IMR-90 (cell line): ENCODE data around the gene SPRED2. TPM values are rescaled to one million over a fixed set of nuclear protein-coding genes. Genes with fewer than 3 reads are reported as not detected.

ENCODE experiments used
- ATAC-seq: fragments of 200-7000 bp; cut with Tn5 transposase; 2 replicates; pipeline ENCODE4 v1.9.1; 2020; ENCODE audit warnings: low read depth, mild to moderate bottlenecking, moderate library complexity
- BruUV-seq: library from RNA; stranded (reverse); fragments of 400-500 nt; replicated peaks from 2 replicates; lab custom pipeline; 2021; lab: Mats Ljungman, UMichigan
- CTCF ChIA-PET: fragments of 300-600 bp; formaldehyde crosslinking; extraction: SDS; loops from one replicate; lab custom pipeline; 2021; ENCODE audit warnings: antibody characterized with exemption; lab: Yijun Ruan, JAX
- POLR2A ChIA-PET: fragments of 300-600 bp; sonication (Branson Sonifier 250); formaldehyde crosslinking; loops from one replicate; lab custom pipeline; 2022; ENCODE audit warnings: antibody characterized with exemption; ENCODE audit not compliant: unreplicated experiment; lab: Charles Lee
- DNase-seq: peaks from one replicate; pipeline ENCODE4 v3.0.0; 2013
- H2AFZ ChIP-seq: replicated peaks from 2 replicates; pipeline ENCODE3; 2013; ENCODE audit warnings: low read length, mild to moderate bottlenecking; ENCODE audit not compliant: poor library complexity
- H2AK5ac ChIP-seq: 2 replicates; pipeline ENCODE4 v1.6.1; 2013; ENCODE audit warnings: low read depth, low read length, inconsistent platforms
- H2AK9ac ChIP-seq: replicated peaks from 2 replicates; pipeline ENCODE3; 2013; ENCODE audit warnings: mild to moderate bottlenecking, low read depth, low read length, moderate library complexity; ENCODE audit not compliant: poor library complexity
- H2BK120ac ChIP-seq: 2 replicates; pipeline ENCODE4 v1.6.1; 2013; ENCODE audit warnings: low read depth, low read length, inconsistent platforms
- H2BK15ac ChIP-seq: 3 replicates; pipeline ENCODE4 v1.6.1; 2013; ENCODE audit warnings: low read depth, low read length, inconsistent platforms
- H2BK20ac ChIP-seq: 2 replicates; pipeline ENCODE4 v1.6.1; 2013; ENCODE audit warnings: low read depth, mild to moderate bottlenecking, inconsistent platforms, low read length, moderate library complexity
- H2BK5ac ChIP-seq: 2 replicates; pipeline ENCODE4 v1.6.1; 2013; ENCODE audit warnings: mild to moderate bottlenecking, low read depth, low read length, inconsistent platforms; ENCODE audit not compliant: poor library complexity, severe bottlenecking
- H3K14ac ChIP-seq: replicated peaks from 2 replicates; pipeline ENCODE4 v1.6.1; 2013; ENCODE audit warnings: low read depth, low read length, inconsistent platforms
- H3K18ac ChIP-seq: 2 replicates; pipeline ENCODE4 v1.6.1; 2013; ENCODE audit warnings: low read depth, low read length, control low read depth
- H3K23ac ChIP-seq: 2 replicates; pipeline ENCODE4 v1.6.1; 2013; ENCODE audit warnings: low read depth, low read length, inconsistent platforms
- H3K27ac ChIP-seq: 2 replicates; pipeline ENCODE4 v1.5.1; 2013; ENCODE audit warnings: mild to moderate bottlenecking, control low read depth, low read length; ENCODE audit not compliant: insufficient read depth
- H3K27me3 ChIP-seq: 2 replicates; pipeline ENCODE4 v1.6.1; 2013; ENCODE audit warnings: low read length; ENCODE audit not compliant: control insufficient read depth, insufficient read depth
- H3K36me3 ChIP-seq: 2 replicates; pipeline ENCODE4 v1.6.1; 2013; ENCODE audit warnings: low read length, mixed read lengths; ENCODE audit not compliant: control insufficient read depth, insufficient read depth
- H3K4ac ChIP-seq: 2 replicates; pipeline ENCODE4 v1.6.1; 2013; ENCODE audit warnings: low read depth, low read length, inconsistent platforms
- H3K4me1 ChIP-seq: 2 replicates; pipeline ENCODE4 v1.6.1; 2013; ENCODE audit warnings: low read length, mixed read lengths; ENCODE audit not compliant: control insufficient read depth, insufficient read depth
- H3K4me2 ChIP-seq: 2 replicates; pipeline ENCODE4 v1.6.1; 2013; ENCODE audit warnings: low read depth, mild to moderate bottlenecking, control low read depth, low read length, moderate library complexity
- H3K4me3 ChIP-seq: 2 replicates; pipeline ENCODE4 v1.5.1; 2013; ENCODE audit warnings: low read depth, mild to moderate bottlenecking, control low read depth, low read length, moderate library complexity; ENCODE audit not compliant: insufficient read depth
- H3K56ac ChIP-seq: 2 replicates; pipeline ENCODE4 v1.6.1; 2013; ENCODE audit warnings: low read length, inconsistent platforms; ENCODE audit not compliant: insufficient read depth; ENCODE audit errors: extremely low read depth
- H3K79me1 ChIP-seq, 2 experiments: 2 replicates each; pipeline ENCODE4 v1.6.1; 2013; ENCODE audit warnings: low read length in 2 of 2, inconsistent platforms in 1 of 2, low read depth in 1 of 2
- H3K9ac ChIP-seq: 2 replicates; pipeline ENCODE4 v1.6.1; 2013; ENCODE audit warnings: low read depth, low read length, control low read depth
- H3K9me1 ChIP-seq: 2 replicates; pipeline ENCODE4 v1.6.1; 2013; ENCODE audit warnings: low read length, inconsistent platforms; ENCODE audit not compliant: insufficient read depth
- H3K9me3 ChIP-seq: 2 replicates; pipeline ENCODE4 v1.6.1; 2013; ENCODE audit warnings: low read length; ENCODE audit not compliant: control insufficient read depth, insufficient read depth
- H4K20me1 ChIP-seq: 2 replicates; pipeline ENCODE4 v1.6.1; 2013; ENCODE audit warnings: low read length, inconsistent platforms; ENCODE audit not compliant: insufficient read depth
- H4K5ac ChIP-seq: 2 replicates; pipeline ENCODE4 v1.6.1; 2013; ENCODE audit warnings: mild to moderate bottlenecking, low read depth, low read length, control low read depth
- H4K8ac ChIP-seq, 2 experiments: 2 replicates each; pipeline ENCODE4 v1.6.1; 2013; ENCODE audit warnings: low read depth in 2 of 2, low read length in 2 of 2, control low read depth in 1 of 2, inconsistent platforms in 1 of 2
- H4K91ac ChIP-seq: 2 replicates; pipeline ENCODE4 v1.6.1; 2013; ENCODE audit warnings: low read depth, low read length, inconsistent platforms; ENCODE audit not compliant: insufficient read depth
- BHLHE40 ChIP-seq: fragments of 150-350 bp; IDR thresholded peaks from 2 replicates; pipeline ENCODE4 v1.6.1; 2016; ENCODE audit warnings: mild to moderate bottlenecking, low read depth, low read length
- CEBPB ChIP-seq: IDR thresholded peaks from 2 replicates; pipeline ENCODE4 v1.6.1; 2012; ENCODE audit warnings: low read depth, low read length, improper control_type of control experiment
- CHD1 ChIP-seq: IDR thresholded peaks from 2 replicates; pipeline ENCODE4 v1.6.1; 2012; ENCODE audit warnings: low read depth, low read length, improper control_type of control experiment
- CTCF ChIP-seq: conservative IDR thresholded peaks from 2 replicates; pipeline ENCODE4 v1.5.1; 2012; ENCODE audit warnings: mild to moderate bottlenecking, low read depth, low read length, improper control_type of control experiment
- ELK1 ChIP-seq: fragments of 150-350 bp; IDR thresholded peaks from 2 replicates; pipeline ENCODE4 v1.6.1; 2016; ENCODE audit warnings: low read depth, mild to moderate bottlenecking, low read length, moderate library complexity, borderline replicate concordance
- FOS ChIP-seq: fragments of 150-350 bp; IDR thresholded peaks from 2 replicates; pipeline ENCODE4 v1.6.1; 2016; ENCODE audit warnings: low read depth, low read length
- MAFK ChIP-seq: IDR thresholded peaks from 2 replicates; pipeline ENCODE4 v1.6.1; 2012; ENCODE audit warnings: low read depth, low read length, improper control_type of control experiment
- MAZ ChIP-seq: IDR thresholded peaks from 2 replicates; pipeline ENCODE4 v1.6.1; 2012; ENCODE audit warnings: low read depth, mild to moderate bottlenecking, low read length, improper control_type of control experiment, moderate library complexity, borderline replicate concordance
- MXI1 ChIP-seq: IDR thresholded peaks from 2 replicates; pipeline ENCODE4 v1.6.1; 2012; ENCODE audit warnings: low read depth, mild to moderate bottlenecking, low read length, moderate library complexity, borderline replicate concordance
- NFE2L2 ChIP-seq: fragments of 150-350 bp; IDR thresholded peaks from 2 replicates; pipeline ENCODE4 v1.6.1; 2016; ENCODE audit warnings: low read depth, mild to moderate bottlenecking, low read length
- POLR2A ChIP-seq: IDR thresholded peaks from 2 replicates; pipeline ENCODE4 v1.6.1; 2012; ENCODE audit warnings: mild to moderate bottlenecking, low read depth, low read length
- RAD21 ChIP-seq: IDR thresholded peaks from 2 replicates; pipeline ENCODE4 v1.6.1; 2012; ENCODE audit warnings: low read length, improper control_type of control experiment
- RCOR1 ChIP-seq: IDR thresholded peaks from 2 replicates; pipeline ENCODE4 v1.6.1; 2012; ENCODE audit warnings: mild to moderate bottlenecking, low read length, improper control_type of control experiment; ENCODE audit not compliant: insufficient replicate concordance
- RFX5 ChIP-seq: IDR thresholded peaks from 2 replicates; pipeline ENCODE4 v1.8.0; 2012; ENCODE audit warnings: low read depth, mild to moderate bottlenecking, low read length, moderate library complexity
- SMC3 ChIP-seq: fragments of 150-350 bp; IDR thresholded peaks from 2 replicates; pipeline ENCODE4 v1.6.1; 2016; ENCODE audit warnings: low read depth, mild to moderate bottlenecking, antibody characterized with exemption, low read length, moderate library complexity
- USF2 ChIP-seq: fragments of 150-350 bp; IDR thresholded peaks from 2 replicates; pipeline ENCODE4 v1.6.1; 2017; ENCODE audit warnings: mild to moderate bottlenecking, antibody characterized with exemption, low read length, low read depth
- WGBS, 2 experiments: methylation state at CpG; one replicate each; pipeline versions ENCODE4 v1.1.5 to v1.1.7; 2013; ENCODE audit warnings: missing lambda C conversion rate in 2 of 2; ENCODE audit not compliant: insufficient read length in 1 of 2; ENCODE audit errors: extremely low coverage in 2 of 2; 5-methylcytosine and 5-hydroxymethylcytosine counted together
- dilution Hi-C: fragments of 300-500 bp; cut with HindIII; formaldehyde crosslinking; loops from one replicate; pipeline ENCODE4 v1.14.3; 2018; ENCODE audit warnings: low sequenced_read_pairs; ENCODE audit not compliant: unreplicated experiment
- in situ Hi-C: fragments of 300-500 bp; cut with MboI; formaldehyde crosslinking; loops from 3 replicates; pipeline ENCODE4 v1.14.3; 2019; ENCODE audit warnings: low sequenced_read_pairs, inconsistent platforms, mixed read lengths
- intact Hi-C: fragments of 100-400 bp; cut with micrococcal nuclease; formaldehyde crosslinking; loops from 2 replicates; pipeline ENCODE4 v1.10.0; 2022
- polyA plus RNA-seq, 3 experiments: library from polyadenylated mRNA; depleted of rRNA; stranded (reverse); fragments of >200 nt; gene quantifications; 2 replicates each; pipeline ENCODE4 v1.2.3, GENCODE V29; 2012; ENCODE audit warnings: low replicate concordance in 1 of 3
- total RNA-seq: library from RNA; depleted of rRNA; stranded (reverse); fragments of >200 nt; gene quantifications from 2 replicates; pipeline ENCODE4 v1.2.3, GENCODE V29; 2012

The SPRED2 gene
- total and polyA plus RNA-seq, 2 of the 4 experiments (the other 2 are of a cell fraction) = 4.8 to 18.7 TPM

GRCh38 chr2:65473045-65473444 lies 40.6 kb upstream of the SPRED2 start:
- dilution Hi-C loops (no loop called here), in situ Hi-C loops (no loop called here), intact Hi-C loops (no loop called here)
- H2BK20ac ChIP-seq = no peak overlapping the region
- no peaks in the 10 kb centered on the region for H3K9me1 ChIP-seq
- H3K56ac ChIP-seq = no peak overlapping the region
- H4K5ac ChIP-seq = no peak overlapping the region
- H2BK120ac ChIP-seq = no peak overlapping the region
- ATAC-seq (no peak), DNase-seq (no peak)
- H3K79me1 ChIP-seq = no peaks in the 10 kb centered on the region
- ChIA-PET POLR2A (no interaction called here), CTCF (no interaction called here)
- no TSS peak for BruUV-seq
- no peak overlapping the region for H3K9ac ChIP-seq
- no peak overlapping the region for H2AK5ac ChIP-seq
- H3K4me3 ChIP-seq = no peak overlapping the region
- TF ChIP-seq CTCF (no peak), FOS (no peak), USF2 (no peak), RFX5 (no peak), POLR2A (no peak), MAZ (no peak), SMC3 (no peak), MAFK (no peak), RAD21 (no peak), CEBPB (no peak), NFE2L2 (no peak), BHLHE40 (no peak), RCOR1 (no peak), CHD1 (no peak), ELK1 (no peak), MXI1 (no peak)
- no peaks in the 10 kb centered on the region for H3K36me3 ChIP-seq
- no peak overlapping the region for H2AFZ ChIP-seq
- H4K91ac ChIP-seq = no peak overlapping the region
- H2BK5ac ChIP-seq = no peak overlapping the region
- no peak overlapping the region for H3K18ac ChIP-seq
- H3K27me3 ChIP-seq = no peaks in the 10 kb centered on the region; the same call in 1 of the 2 replicates
- H4K20me1 ChIP-seq = no peaks in the 10 kb centered on the region
- no peak overlapping the region for H3K27ac ChIP-seq
- H2BK15ac ChIP-seq = no peak overlapping the region
- no peak overlapping the region for H3K23ac ChIP-seq
- no peak overlapping the region for H3K14ac ChIP-seq
- no peak overlapping the region for H3K4me2 ChIP-seq
- no peak overlapping the region for H4K8ac ChIP-seq
- no CpG with 5 or more reads among the region's 1 CpG for WGBS, 2 experiments
- no peak overlapping the region for H2AK9ac ChIP-seq
- no peak overlapping the region for H3K4ac ChIP-seq
- no peaks in the 10 kb centered on the region for H3K4me1 ChIP-seq
- H3K9me3 ChIP-seq = peaks cover 8% of the 10 kb centered on the region
